HepG2 (cell line): ENCODE measurements around the gene DENND4B. TPM values are rescaled to one million over a fixed set of nuclear protein-coding genes. Genes with fewer than 3 reads are reported as not detected.
A peak's percentile ranks its signal among the peaks of the same experiment; 100 is the strongest.

Experiments used
- CHD2 ChIP-seq: IDR thresholded peaks from 2 replicates; pipeline ENCODE4 v1.6.1; 2011; ENCODE audit warnings: low read depth, low read length, improper control_type of control experiment
- KDM5B ChIP-seq: sonication (generic); formaldehyde crosslinking; IDR thresholded peaks from 2 replicates; pipeline ENCODE4 v1.4.0; 2020; ENCODE audit warnings: missing genetic modification reagents, mild to moderate bottlenecking, borderline replicate concordance
- MTA3 ChIP-seq: sonication (generic); formaldehyde crosslinking; IDR thresholded peaks from 2 replicates; pipeline ENCODE4 v1.4.0; 2020; ENCODE audit warnings: missing genetic modification reagents
- NFE2 ChIP-seq: sonication (generic); formaldehyde crosslinking; IDR thresholded peaks from 2 replicates; pipeline ENCODE4 v1.4.0; 2020; ENCODE audit warnings: missing genetic modification reagents
- SCMH1 ChIP-seq: sonication (generic); formaldehyde crosslinking; IDR thresholded peaks from 2 replicates; pipeline ENCODE4 v1.9.0; 2021; ENCODE audit warnings: missing genetic modification reagents, mild to moderate bottlenecking, borderline replicate concordance
- SIX4 ChIP-seq: sonication (generic); formaldehyde crosslinking; IDR thresholded peaks from 2 replicates; pipeline ENCODE4 v1.4.0; 2020; ENCODE audit warnings: missing genetic modification reagents
- SMC3 ChIP-seq: IDR thresholded peaks from 2 replicates; pipeline ENCODE4 v1.6.1; 2011; ENCODE audit warnings: low read length, improper control_type of control experiment
- STAG1 ChIP-seq: sonication (generic); formaldehyde crosslinking; IDR thresholded peaks from 2 replicates; pipeline ENCODE4 v1.4.0; 2020; ENCODE audit warnings: missing genetic modification reagents
- TEF ChIP-seq: sonication (generic); formaldehyde crosslinking; IDR thresholded peaks from 2 replicates; pipeline ENCODE4 v1.5.0; 2020; ENCODE audit warnings: missing genetic modification reagents
- TOPORS ChIP-seq: sonication (generic); formaldehyde crosslinking; IDR thresholded peaks from 2 replicates; pipeline ENCODE4 v1.8.0; 2023; ENCODE audit warnings: mild to moderate bottlenecking, missing genetic modification reagents
- ZBTB1 ChIP-seq: sonication (generic); formaldehyde crosslinking; IDR thresholded peaks from 2 replicates; pipeline ENCODE4 v1.4.0; 2020; ENCODE audit warnings: missing genetic modification reagents, borderline replicate concordance
- ZBTB21 ChIP-seq: sonication (generic); formaldehyde crosslinking; IDR thresholded peaks from 2 replicates; pipeline ENCODE4 v1.4.0; 2020; ENCODE audit warnings: missing genetic modification reagents
- ZC3H13 ChIP-seq: sonication (generic); formaldehyde crosslinking; IDR thresholded peaks from 2 replicates; pipeline ENCODE4 v1.8.1; 2023; ENCODE audit warnings: mild to moderate bottlenecking, missing genetic modification reagents, moderate library complexity
- ZKSCAN1 ChIP-seq: fragments of 150-350 bp; IDR thresholded peaks from 2 replicates; pipeline ENCODE4 v1.6.1; 2014; ENCODE audit warnings: low read length
- ZNF501 ChIP-seq: sonication (generic); formaldehyde crosslinking; IDR thresholded peaks from 2 replicates; pipeline ENCODE4 v1.5.1; 2020; ENCODE audit warnings: mild to moderate bottlenecking, moderate library complexity, missing genetic modification reagents
- ZNF615 ChIP-seq: sonication (generic); formaldehyde crosslinking; IDR thresholded peaks from 2 replicates; pipeline ENCODE4 v1.5.0; 2020; ENCODE audit warnings: mild to moderate bottlenecking, missing genetic modification reagents, borderline replicate concordance
- ZNF709 ChIP-seq: sonication (generic); formaldehyde crosslinking; IDR thresholded peaks from 2 replicates; pipeline ENCODE4 v1.5.0; 2020; ENCODE audit warnings: mild to moderate bottlenecking, missing genetic modification reagents
- ZNF766 ChIP-seq: sonication (generic); formaldehyde crosslinking; IDR thresholded peaks from 2 replicates; pipeline ENCODE4 v1.5.0; 2020; ENCODE audit warnings: missing genetic modification reagents, borderline replicate concordance
- ZNF790 ChIP-seq: sonication (generic); formaldehyde crosslinking; IDR thresholded peaks from 2 replicates; pipeline ENCODE4 v1.8.0; 2022; ENCODE audit warnings: missing genetic modification reagents, mild to moderate bottlenecking, borderline replicate concordance
- polyA plus RNA-seq, 8 experiments: library from polyadenylated mRNA; depleted of rRNA in 3 of 8; stranded (reverse) in 7 of 8; unstranded in 1 of 8; fragments of >200 nt; fragmentation: Illumina TruSeq in 4 of 8; extraction: Trizol in 4 of 8; gene quantifications; 2 replicates each; pipeline versions ENCODE4 v1.2.1 to v1.2.3, GENCODE V29; 2011 to 2016; ENCODE audit warnings: low read depth in 4 of 8, missing spikeins in 1 of 8, mixed read lengths in 1 of 8; ENCODE audit not compliant: insufficient read depth in 1 of 8
- total RNA-seq, 5 experiments: library from RNA; depleted of rRNA; stranded (reverse); fragments of >200 nt; fragmentation: Illumina TruSeq; extraction: Trizol; gene quantifications; 2 replicates each; pipeline ENCODE4 v1.2.3, GENCODE V29; 2016; ENCODE audit warnings: low read depth in 1 of 5
- TF ChIP-seq, protein P1 (sequence below): sonication (generic); formaldehyde crosslinking; IDR thresholded peaks from 2 replicates; pipeline ENCODE4 v1.9.0; 2021; ENCODE audit warnings: missing genetic modification reagents, borderline replicate concordance
- TF ChIP-seq, protein P2 (sequence below): sonication (generic); formaldehyde crosslinking; IDR thresholded peaks from 2 replicates; pipeline ENCODE4 v1.4.0; 2020; ENCODE audit warnings: missing genetic modification reagents, mild to moderate bottlenecking, borderline replicate concordance
- TF ChIP-seq, protein P3 (sequence below): IDR thresholded peaks from 2 replicates; pipeline ENCODE4 v1.6.1; 2016; ENCODE audit warnings: mild to moderate bottlenecking, missing biosample characterization, missing genetic modification reagents
- TF ChIP-seq, protein P4 (sequence below): sonication (generic); formaldehyde crosslinking; IDR thresholded peaks from 2 replicates; pipeline ENCODE4 v1.9.0; 2022; ENCODE audit warnings: low read depth, missing genetic modification reagents

The DENND4B gene
- total and polyA plus RNA-seq, 2 of the 13 experiments (the other 11 are each of a cell fraction or from before 2014, with no cell fraction given), result 15.1 to 20.3 TPM

- no peak for TF ChIP-seq SIX4 (CRISPR knock-in tag)
- TF ChIP-seq ZNF501 (CRISPR knock-in tag), result peak; percentile 65; the same call in 1 of the 2 replicates
- TF ChIP-seq ZKSCAN1, result no peak
- TF ChIP-seq ZBTB1, result no peak
- TF ChIP-seq ZBTB21 (CRISPR knock-in tag), result no peak
- TF ChIP-seq ZC3H13 (CRISPR knock-in tag), result peak; percentile 87; the same call in 1 of the 2 replicates
- TF ChIP-seq ZNF709, result peak; percentile 65; the same call in 1 of the 2 replicates
- no peak for TF ChIP-seq TEF (CRISPR knock-in tag)
- TF ChIP-seq ZNF766 (CRISPR knock-in tag), result peak; percentile 78; the same call in 1 of the 2 replicates
- TF ChIP-seq SMC3, result no peak
- TF ChIP-seq ZNF615 (CRISPR knock-in tag), result no peak
- no peak for TF ChIP-seq MTA3 (CRISPR knock-in tag)
- TF ChIP-seq, protein P1, sequence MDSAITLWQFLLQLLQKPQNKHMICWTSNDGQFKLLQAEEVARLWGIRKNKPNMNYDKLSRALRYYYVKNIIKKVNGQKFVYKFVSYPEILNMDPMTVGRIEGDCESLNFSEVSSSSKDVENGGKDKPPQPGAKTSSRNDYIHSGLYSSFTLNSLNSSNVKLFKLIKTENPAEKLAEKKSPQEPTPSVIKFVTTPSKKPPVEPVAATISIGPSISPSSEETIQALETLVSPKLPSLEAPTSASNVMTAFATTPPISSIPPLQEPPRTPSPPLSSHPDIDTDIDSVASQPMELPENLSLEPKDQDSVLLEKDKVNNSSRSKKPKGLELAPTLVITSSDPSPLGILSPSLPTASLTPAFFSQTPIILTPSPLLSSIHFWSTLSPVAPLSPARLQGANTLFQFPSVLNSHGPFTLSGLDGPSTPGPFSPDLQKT (CRISPR knock-in tag), result peak; percentile 45
- TF ChIP-seq, protein P2, sequence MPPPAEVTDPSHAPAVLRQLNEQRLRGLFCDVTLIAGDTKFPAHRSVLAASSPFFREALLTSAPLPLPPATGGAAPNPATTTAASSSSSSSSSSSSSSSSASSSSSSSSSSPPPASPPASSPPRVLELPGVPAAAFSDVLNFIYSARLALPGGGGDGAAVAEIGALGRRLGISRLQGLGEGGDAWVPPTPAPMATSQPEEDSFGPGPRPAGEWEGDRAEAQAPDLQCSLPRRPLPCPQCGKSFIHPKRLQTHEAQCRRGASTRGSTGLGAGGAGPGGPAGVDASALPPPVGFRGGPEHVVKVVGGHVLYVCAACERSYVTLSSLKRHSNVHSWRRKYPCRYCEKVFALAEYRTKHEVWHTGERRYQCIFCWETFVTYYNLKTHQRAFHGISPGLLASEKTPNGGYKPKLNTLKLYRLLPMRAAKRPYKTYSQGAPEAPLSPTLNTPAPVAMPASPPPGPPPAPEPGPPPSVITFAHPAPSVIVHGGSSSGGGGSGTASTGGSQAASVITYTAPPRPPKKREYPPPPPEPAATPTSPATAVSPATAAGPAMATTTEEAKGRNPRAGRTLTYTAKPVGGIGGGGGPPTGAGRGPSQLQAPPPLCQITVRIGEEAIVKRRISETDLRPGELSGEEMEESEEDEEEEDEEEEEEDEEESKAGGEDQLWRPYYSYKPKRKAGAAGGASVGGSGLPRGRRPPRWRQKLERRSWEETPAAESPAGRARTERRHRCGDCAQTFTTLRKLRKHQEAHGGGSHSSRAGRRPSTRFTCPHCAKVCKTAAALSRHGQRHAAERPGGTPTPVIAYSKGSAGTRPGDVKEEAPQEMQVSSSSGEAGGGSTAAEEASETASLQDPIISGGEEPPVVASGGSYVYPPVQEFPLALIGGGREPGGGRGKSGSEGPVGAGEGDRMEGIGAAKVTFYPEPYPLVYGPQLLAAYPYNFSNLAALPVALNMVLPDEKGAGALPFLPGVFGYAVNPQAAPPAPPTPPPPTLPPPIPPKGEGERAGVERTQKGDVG (CRISPR knock-in tag), result no peak
- no peak for TF ChIP-seq TOPORS
- TF ChIP-seq STAG1, result no peak
- TF ChIP-seq, protein P3, sequence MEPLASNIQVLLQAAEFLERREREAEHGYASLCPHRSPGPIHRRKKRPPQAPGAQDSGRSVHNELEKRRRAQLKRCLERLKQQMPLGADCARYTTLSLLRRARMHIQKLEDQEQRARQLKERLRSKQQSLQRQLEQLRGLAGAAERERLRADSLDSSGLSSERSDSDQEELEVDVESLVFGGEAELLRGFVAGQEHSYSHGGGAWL (CRISPR knock-in tag), result 0 out of 2 replicates have a peak, but pooled peaks have one; percentile 38
- no peak for TF ChIP-seq SCMH1 (CRISPR knock-in tag)
- peak; percentile 62; the same call in 1 of the 2 replicates for TF ChIP-seq CHD2
- TF ChIP-seq, protein P4, sequence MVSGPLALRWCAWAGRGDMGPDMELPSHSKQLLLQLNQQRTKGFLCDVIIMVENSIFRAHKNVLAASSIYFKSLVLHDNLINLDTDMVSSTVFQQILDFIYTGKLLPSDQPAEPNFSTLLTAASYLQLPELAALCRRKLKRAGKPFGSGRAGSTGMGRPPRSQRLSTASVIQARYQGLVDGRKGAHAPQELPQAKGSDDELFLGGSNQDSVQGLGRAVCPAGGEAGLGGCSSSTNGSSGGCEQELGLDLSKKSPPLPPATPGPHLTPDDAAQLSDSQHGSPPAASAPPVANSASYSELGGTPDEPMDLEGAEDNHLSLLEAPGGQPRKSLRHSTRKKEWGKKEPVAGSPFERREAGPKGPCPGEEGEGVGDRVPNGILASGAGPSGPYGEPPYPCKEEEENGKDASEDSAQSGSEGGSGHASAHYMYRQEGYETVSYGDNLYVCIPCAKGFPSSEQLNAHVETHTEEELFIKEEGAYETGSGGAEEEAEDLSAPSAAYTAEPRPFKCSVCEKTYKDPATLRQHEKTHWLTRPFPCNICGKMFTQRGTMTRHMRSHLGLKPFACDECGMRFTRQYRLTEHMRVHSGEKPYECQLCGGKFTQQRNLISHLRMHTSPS (CRISPR knock-in tag), result no peak
- TF ChIP-seq NFE2, result no peak
- TF ChIP-seq KDM5B (CRISPR knock-in tag), result peak; percentile 75; the same call in 1 of the 2 replicates
- peak; percentile 69; the same call in 1 of the 2 replicates for TF ChIP-seq ZNF790 (CRISPR knock-in tag)
Observed at GRCh38 chr1:153958111-153958960, 11.8 kb upstream of the DENND4B start, which contains the start of gene CRTC2 (continued).
